ENCODE results near the gene ADCY5. TPM values are rescaled to one million over a fixed set of nuclear protein-coding genes. Genes with fewer than 3 reads are reported as not detected.

The ADCY5 gene
- polyA plus RNA-seq, 1 experiment: 0.21 TPM

GRCh38 chr3:123286308-123287023, 162.4 kb downstream of the ADCY5 start:
- no peaks in the 10 kb centered on the region for H3K27me3 ChIP-seq (ENCODE audit: control insufficient read depth, insufficient read depth, low read length)
- DNase-seq (ENCODE audit: low read depth): no peak
- H3K4me3 ChIP-seq (ENCODE audit: low read depth, low read length): no peak overlapping the region
- CTCF ChIA-PET: interaction anchor here (0.8 to 1.9 kb wide), 8 partner anchors 9 to 272 kb away, joined by 3 to 11 read pairs (median 3); no protein-coding TSS in a partner anchor
- H3K36me3 ChIP-seq (ENCODE audit: control insufficient read depth, insufficient read depth, low read length): no peaks in the 10 kb centered on the region
- peak; percentile 93 for TF ChIP-seq CTCF (IDR thresholded peaks at IDR 0.05; ENCODE audit: insufficient read depth, low read depth, low read length)
- POLR2A ChIA-PET: no interaction called here

DNA sequence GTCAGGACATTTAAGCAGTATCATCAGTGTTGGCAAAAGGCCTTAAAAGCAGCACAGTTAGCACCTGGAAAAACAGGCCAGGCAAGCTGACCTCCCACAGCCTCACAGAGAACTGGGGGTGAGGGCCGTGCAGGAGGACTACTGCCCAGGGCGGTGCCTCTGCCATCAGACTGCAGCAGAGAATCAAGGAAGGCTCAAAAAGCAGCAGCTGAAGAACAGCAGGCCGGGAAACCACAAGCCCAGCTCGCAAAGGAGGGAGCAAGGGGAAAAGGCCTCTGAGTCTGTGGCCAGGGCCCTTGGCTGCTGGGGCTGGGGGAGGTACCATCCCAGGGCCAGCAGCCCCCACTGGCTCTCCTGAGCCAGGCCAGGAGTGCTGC, 163.0 kb downstream of the ADCY5 start:
- ChIA-PET POLR2A (no interaction called here), CTCF (interaction anchor here (0.8 to 1.9 kb wide), 8 partner anchors 8 to 273 kb away, joined by 3 to 11 read pairs (median 3); no protein-coding TSS in a partner anchor)
- Histone ChIP-seq H3K4me3 (ENCODE audit: low read depth, low read length) (no peak overlapping the region), H3K27me3 (ENCODE audit: control insufficient read depth, insufficient read depth, low read length) (no peaks in the 10 kb centered on the region), H3K36me3 (ENCODE audit: control insufficient read depth, insufficient read depth, low read length) (no peaks in the 10 kb centered on the region)
- TF ChIP-seq CTCF (IDR thresholded peaks at IDR 0.05; ENCODE audit: insufficient read depth, low read depth, low read length): no peak
- DNase-seq (ENCODE audit: low read depth): no peak

DNA sequence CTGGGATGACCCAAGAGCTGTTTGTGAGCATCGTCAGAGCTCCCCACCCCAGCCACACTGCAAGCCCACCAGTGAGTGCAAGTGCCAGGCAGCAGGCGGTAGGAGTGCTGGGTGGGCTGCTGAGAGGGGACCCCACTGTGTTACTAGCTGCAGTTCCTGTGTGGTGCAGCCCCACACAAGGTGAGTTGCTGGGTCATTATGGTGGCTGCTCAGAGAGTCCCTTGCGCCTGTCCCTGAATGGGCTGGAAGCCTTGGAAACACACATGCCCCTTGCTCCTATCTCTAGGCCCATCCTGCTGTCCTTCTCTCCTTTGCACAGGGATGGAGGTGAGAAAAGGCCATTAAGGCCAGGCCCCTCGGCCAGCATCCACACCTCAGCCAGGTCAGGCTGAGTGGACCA, 163.4 kb downstream of the ADCY5 start:
- TF ChIP-seq CTCF (IDR thresholded peaks at IDR 0.05; ENCODE audit: insufficient read depth, low read depth, low read length): no peak
- CTCF ChIA-PET: interaction anchor here (0.8 to 1.9 kb wide), 4 partner anchors 8 to 17 kb away, joined by 3 to 11 read pairs (median 4); no protein-coding TSS in a partner anchor

GRCh38 chr3:123285066-123285465, 163.8 kb downstream of the ADCY5 start:
- Histone ChIP-seq H3K36me3 (ENCODE audit: control insufficient read depth, insufficient read depth, low read length) (no peaks in the 10 kb centered on the region), H3K4me3 (ENCODE audit: low read depth, low read length) (no peak overlapping the region), H3K27me3 (ENCODE audit: control insufficient read depth, insufficient read depth, low read length) (no peaks in the 10 kb centered on the region)
- POLR2A ChIA-PET: no interaction called here
- no peak for DNase-seq (ENCODE audit: low read depth)
- CTCF ChIA-PET: interaction anchor here (0.9 to 1.9 kb wide), 5 partner anchors 10 to 204 kb away, joined by 3 to 11 read pairs (median 3); no protein-coding TSS in a partner anchor
- TF ChIP-seq CTCF (IDR thresholded peaks at IDR 0.05; ENCODE audit: insufficient read depth, low read depth, low read length): no peak

More for the DNA sequence above, 163.4 kb downstream of the ADCY5 start:
- H3K27me3 ChIP-seq (ENCODE audit: control insufficient read depth, insufficient read depth, low read length): no peaks in the 10 kb centered on the region
- H3K4me3 ChIP-seq (ENCODE audit: low read depth, low read length): no peak overlapping the region
- POLR2A ChIA-PET: no interaction called here
- no peak for DNase-seq (ENCODE audit: low read depth)
- no peaks in the 10 kb centered on the region for H3K36me3 ChIP-seq (ENCODE audit: control insufficient read depth, insufficient read depth, low read length)

DNA sequence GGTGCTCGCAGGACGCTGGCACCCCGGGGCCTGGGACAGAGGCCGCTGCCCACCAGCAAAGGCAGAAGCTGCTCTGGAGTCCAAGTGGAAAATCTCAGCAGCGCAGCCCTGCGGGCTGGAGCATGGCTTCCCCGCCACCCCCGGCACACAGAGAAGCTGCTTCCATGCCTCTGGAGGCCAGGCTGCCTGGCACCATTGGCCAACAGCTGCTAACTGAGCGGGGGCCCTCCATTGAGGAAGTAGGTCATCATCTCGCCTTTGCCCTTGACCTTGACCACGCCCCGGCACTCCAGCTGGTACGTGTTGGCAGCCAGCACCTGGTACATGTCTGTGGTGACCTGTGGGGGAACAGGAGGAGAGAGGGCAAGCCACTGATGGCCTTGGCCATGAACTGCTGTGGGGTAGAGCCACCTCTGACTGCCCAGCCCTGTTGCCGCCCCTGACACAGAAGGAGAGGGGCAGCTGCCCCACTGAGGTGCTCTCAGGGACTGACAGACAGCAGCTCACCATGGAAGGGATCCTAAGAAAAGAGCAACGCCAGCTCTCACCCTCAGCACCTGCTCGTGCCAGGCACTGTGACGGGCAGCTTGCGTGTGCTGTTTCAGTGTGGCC, 164.4 kb downstream of the ADCY5 start:
- Histone ChIP-seq H3K36me3 (ENCODE audit: control insufficient read depth, insufficient read depth, low read length) (no peaks in the 10 kb centered on the region), H3K27me3 (ENCODE audit: control insufficient read depth, insufficient read depth, low read length) (no peaks in the 10 kb centered on the region), H3K4me3 (ENCODE audit: low read depth, low read length) (no peak overlapping the region)
- ChIA-PET POLR2A (no interaction called here), CTCF (interaction anchor here (0.9 to 1.1 kb wide), 4 partner anchors 9 to 205 kb away, joined by 3 to 4 read pairs (median 3); no protein-coding TSS in a partner anchor)
- TF ChIP-seq CTCF (IDR thresholded peaks at IDR 0.05; ENCODE audit: insufficient read depth, low read depth, low read length): no peak
- no peak for DNase-seq (ENCODE audit: low read depth)
